ENCODE data around the gene SLF1. TPM values are rescaled to one million over a fixed set of nuclear protein-coding genes. Genes with fewer than 3 reads are reported as not detected.

The SLF1 gene
- total and polyA plus RNA-seq, 2 of the 8 experiments (the other 6 are each of a cell fraction or from before 2014, with no cell fraction given): 4.8 to 15.7 TPM

DNA sequence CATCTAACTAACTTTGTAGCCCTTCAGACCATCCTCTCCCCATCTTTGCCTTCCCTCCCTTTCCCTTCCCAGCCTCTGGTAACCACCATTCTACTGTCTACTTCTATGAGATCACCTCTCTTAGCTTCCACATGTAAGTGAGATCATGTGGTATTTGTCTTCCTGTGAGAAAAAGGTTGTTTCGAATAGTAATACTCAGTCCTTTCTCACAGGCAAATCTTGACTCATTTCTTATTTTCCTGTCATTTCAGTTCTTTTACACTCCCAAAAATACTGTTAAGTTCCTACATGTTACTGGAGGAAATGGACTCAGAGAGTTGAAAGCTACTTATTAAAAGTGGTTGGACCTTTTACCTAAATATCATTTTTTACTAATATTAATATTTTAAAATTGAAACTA, 82.1 kb downstream of the SLF1 start (continued):
- no peak for TF ChIP-seq EZH2 (IDR thresholded peaks at IDR 0.05; ENCODE audit: low read depth, low read length, severe bottlenecking)
